Kidney glomerular epithelial cell (primary cell): ENCODE data around the gene OCA2.
A peak's percentile ranks its signal among the peaks of the same experiment; 100 is the strongest.
"Not testable (repeated sequence)": the region's sequence is repeated elsewhere in the genome, so short reads cannot be mapped to it uniquely, and the experiment has no call there.

Experiments
- DNase-seq: peaks from one replicate; lab custom pipeline; 2025; lab: John Stamatoyannopoulos, UW

The OCA2 gene

GRCh38 chr15:28023422-28023821 lies 75.7 kb downstream of the OCA2 start:
- DNase-seq, result no peak

- no peak for DNase-seq
Measured at GRCh38 chr15:28022961-28023360, 76.2 kb downstream of the OCA2 start.

- DNase-seq, result no peak
Measured at GRCh38 chr15:28022181-28022580, 76.9 kb downstream of the OCA2 start.

GRCh38 chr15:28021281-28022039 lies 77.7 kb downstream of the OCA2 start:
- DNase-seq, result peak; percentile 98

GRCh38 chr15:28020644-28021043 lies 78.5 kb downstream of the OCA2 start:
- DNase-seq, result no peak

GRCh38 chr15:28019594-28020309 lies 79.4 kb downstream of the OCA2 start:
- no peak for DNase-seq

GRCh38 chr15:28018291-28019044 lies 80.6 kb downstream of the OCA2 start:
- no peak for DNase-seq

DNA sequence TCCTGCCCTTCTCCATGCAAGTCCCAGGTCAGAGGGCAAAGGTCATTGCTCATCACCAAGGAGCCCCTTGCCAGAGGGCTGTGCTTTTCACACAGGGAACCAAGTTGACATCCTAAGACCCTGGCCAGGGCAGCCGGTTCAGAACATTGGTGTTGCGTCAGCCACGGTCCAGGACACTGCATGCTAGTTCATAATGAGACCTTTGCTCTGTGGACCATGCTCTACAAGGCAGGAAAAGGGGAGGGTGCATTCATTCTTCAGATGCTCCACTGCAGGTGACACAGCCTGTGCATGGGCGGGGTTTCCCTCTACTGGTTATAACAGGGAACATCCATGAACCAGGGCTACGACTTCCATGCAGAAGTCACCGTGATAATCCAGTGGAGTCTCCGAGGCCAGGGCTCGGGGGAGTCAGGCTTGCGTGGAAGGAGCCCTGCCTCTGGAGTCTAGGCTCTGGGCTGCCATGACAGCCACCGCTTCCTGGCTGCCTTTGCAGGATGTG lies 81.6 kb downstream of the OCA2 start:
- peak; percentile 29 for DNase-seq

- DNase-seq, result no peak
Measured at GRCh38 chr15:28015855-28016254, 83.3 kb downstream of the OCA2 start.

- no peak for DNase-seq
Measured at GRCh38 chr15:28014623-28015200, 84.4 kb downstream of the OCA2 start.

GRCh38 chr15:28013976-28014375 lies 85.1 kb downstream of the OCA2 start:
- no peak for DNase-seq

- DNase-seq, result no peak
Measured at GRCh38 chr15:28013480-28013879, 85.6 kb downstream of the OCA2 start.

GRCh38 chr15:28012231-28012630 lies 86.9 kb downstream of the OCA2 start:
- DNase-seq, result no peak

GRCh38 chr15:28008175-28008574 lies 90.9 kb downstream of the OCA2 start:
- DNase-seq, result not testable (repeated sequence)

DNA sequence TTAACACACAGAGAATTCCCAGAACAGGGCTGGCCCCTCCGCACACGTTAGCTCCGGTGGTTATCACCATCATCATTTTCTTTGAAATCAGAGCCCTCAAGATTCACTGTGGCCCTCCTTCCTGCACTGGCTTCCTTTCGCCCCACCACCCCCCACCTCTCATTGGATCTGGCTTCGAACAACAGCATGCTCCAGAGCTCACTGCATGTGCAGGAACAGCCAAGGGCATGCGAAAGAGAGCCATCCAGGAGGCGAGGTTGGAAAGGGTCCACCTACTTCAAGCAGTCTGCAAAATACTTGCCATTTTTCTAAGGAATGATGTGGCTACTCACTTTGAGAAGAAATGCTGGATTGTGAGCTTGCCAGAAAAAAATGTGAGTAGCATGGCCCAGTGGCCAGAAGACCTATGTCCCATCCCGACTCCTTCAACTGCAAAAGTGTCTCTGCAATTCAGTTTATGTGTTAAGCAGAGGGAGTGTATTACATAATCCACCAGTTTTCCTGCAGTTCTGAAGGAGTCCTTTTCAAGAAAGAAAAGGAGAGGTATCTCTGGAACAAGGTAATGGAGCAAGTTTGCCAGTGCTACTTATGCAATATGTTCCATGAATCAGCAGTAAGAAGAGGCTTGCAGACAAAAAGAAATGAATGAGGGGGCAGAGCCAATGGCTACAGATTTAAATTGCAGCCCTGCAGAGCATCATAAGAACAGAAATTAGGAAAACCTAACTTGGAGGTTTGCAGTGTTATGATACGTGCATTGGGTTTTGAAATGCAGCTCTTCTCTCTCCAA lies 92.8 kb downstream of the OCA2 start:
- no peak for DNase-seq

DNA sequence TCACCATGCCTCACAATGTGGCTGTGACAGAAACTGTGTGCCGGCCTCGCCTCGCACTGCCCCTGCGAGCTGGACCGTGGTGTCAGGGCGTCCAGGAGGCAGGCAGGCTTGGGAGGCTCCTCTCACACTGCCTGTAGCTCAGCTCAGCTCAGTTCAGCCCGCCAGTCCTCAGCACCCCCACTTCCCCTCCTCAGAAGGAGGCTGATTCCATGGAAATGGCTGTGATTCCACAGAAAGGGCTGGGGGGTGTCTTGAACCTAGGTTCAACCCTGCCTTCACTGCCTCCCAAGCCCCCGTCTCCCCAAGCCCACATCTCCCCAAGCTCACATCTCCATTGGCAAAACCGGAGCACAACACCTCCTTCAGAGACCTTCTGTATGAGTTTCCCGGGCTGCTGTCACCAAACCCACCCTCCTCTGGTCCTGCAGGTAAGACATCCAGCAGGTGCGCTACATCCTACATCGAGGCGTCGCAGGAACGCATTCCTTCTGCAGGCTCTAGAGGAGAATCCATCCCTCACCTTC lies 94.0 kb downstream of the OCA2 start:
- DNase-seq, result no peak

GRCh38 chr15:28004143-28005003 lies 94.7 kb downstream of the OCA2 start:
- no peak for DNase-seq

DNA sequence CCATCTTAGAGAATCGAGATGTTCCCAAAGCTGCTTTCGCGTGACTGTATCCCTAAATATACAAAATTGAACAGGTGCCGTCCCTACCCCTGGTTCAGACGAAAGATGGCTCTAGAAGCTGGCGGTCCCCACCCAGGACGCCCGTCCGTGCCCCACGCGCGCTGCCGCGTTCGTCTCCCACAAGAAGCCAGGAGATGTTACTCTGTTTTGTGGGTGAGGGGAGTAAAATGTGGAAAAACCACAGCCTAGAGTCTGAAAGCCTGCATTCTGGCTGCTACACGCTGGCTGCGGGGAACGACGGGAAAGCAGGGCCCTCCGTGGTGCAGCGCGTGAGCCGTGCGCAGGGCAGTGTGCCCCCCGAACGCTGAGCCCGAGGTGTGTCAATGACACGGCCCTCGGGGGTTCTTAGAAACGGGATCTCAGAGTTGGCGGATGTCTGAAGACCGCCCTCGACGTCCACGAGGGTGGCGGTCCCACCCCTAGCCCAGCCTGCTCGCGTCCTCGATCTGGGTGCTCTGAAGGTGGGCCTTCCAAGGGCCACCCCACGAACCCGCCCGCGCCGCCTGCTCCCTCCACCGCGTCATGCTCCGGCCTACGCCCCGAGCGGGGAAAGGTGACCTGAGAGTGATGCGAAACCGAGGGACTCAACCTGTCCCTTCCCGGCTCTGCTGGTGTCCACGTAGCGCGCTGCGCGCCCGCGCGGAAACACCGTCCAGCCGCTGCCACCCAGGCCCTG lies 95.6 kb downstream of the OCA2 start:
- DNase-seq, result no peak

DNA sequence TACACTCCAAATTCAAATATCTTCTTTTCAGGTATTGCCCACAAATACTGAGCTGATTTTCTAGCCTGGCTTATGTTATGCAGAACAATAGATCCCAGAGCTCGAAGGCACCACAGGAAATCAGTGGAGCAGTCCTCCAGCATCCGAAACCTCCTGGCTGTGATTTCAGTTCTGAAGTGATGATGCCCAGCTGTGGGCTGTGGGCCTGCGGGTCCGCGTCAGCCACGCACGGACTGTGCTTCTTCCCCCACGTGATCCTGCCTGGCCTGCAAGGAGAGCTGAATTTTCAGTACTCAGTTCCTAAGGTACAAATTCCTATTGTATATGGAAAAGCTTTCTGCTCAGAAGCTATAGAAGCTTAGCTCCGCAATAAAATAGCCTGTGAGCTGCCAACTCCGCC lies 96.2 kb downstream of the OCA2 start:
- no peak for DNase-seq
